Osteoblast (primary cell): Measurements from ENCODE around the gene PPP3CB. TPM values are rescaled to one million over a fixed set of nuclear protein-coding genes. Genes with fewer than 3 reads are reported as not detected.

Experiments
- DNase-seq: peaks from one replicate; pipeline ENCODE4 v3.0.0; 2011; ENCODE audit warnings: low spot score, mixed read lengths; ENCODE audit not compliant: insufficient read length; ENCODE audit errors: missing footprints
- H2AFZ ChIP-seq: 2 replicates; pipeline ENCODE4 v1.6.0; 2011; ENCODE audit warnings: mild to moderate bottlenecking, low read length
- H3K27ac ChIP-seq: 2 replicates; pipeline ENCODE4 v1.5.1; 2011; ENCODE audit warnings: mild to moderate bottlenecking, low read depth, low read length, moderate library complexity
- H3K27me3 ChIP-seq: 2 replicates; pipeline ENCODE4 v1.6.0; 2012; ENCODE audit warnings: mild to moderate bottlenecking, control low read depth, inconsistent platforms, low read length, moderate library complexity; ENCODE audit not compliant: insufficient read depth
- H3K36me3 ChIP-seq: 2 replicates; pipeline ENCODE4 v1.5.1; 2011; ENCODE audit warnings: mild to moderate bottlenecking, low read length, control low read depth, moderate library complexity; ENCODE audit not compliant: insufficient read depth
- H3K4me1 ChIP-seq: 2 replicates; pipeline ENCODE4 v1.5.1; 2011; ENCODE audit warnings: mild to moderate bottlenecking, low read length, control low read depth, moderate library complexity; ENCODE audit not compliant: insufficient read depth
- H3K4me2 ChIP-seq: 2 replicates; pipeline ENCODE4 v1.6.0; 2011; ENCODE audit warnings: mild to moderate bottlenecking, low read length; ENCODE audit not compliant: insufficient read depth
- H3K4me3 ChIP-seq: fragments of 200-600 bp; sonication (generic); 3 replicates; pipeline ENCODE4 v1.5.1; 2012; ENCODE audit warnings: mild to moderate bottlenecking, low read length, inconsistent platforms; ENCODE audit not compliant: insufficient read depth
- H3K79me2 ChIP-seq: 2 replicates; pipeline ENCODE4 v1.6.0; 2012; ENCODE audit warnings: mild to moderate bottlenecking, low read length, control low read depth, inconsistent platforms; ENCODE audit not compliant: insufficient read depth
- H3K9me3 ChIP-seq: 2 replicates; pipeline ENCODE4 v1.5.1; 2011; ENCODE audit warnings: low read depth, low read length, control low read depth
- H4K20me1 ChIP-seq: 2 replicates; pipeline ENCODE4 v1.6.0; 2012; ENCODE audit warnings: mild to moderate bottlenecking, low read length, control low read depth; ENCODE audit not compliant: insufficient read depth
- total RNA-seq: library from RNA; depleted of rRNA; stranded (reverse); fragments of >200 nt; gene quantifications from 2 replicates; pipeline ENCODE4 v1.2.3, GENCODE V29; 2012
- TF ChIP-seq, protein P1 (sequence below): IDR thresholded peaks from 2 replicates; pipeline ENCODE4 v1.5.1; 2011; ENCODE audit warnings: mild to moderate bottlenecking, low read depth, low read length, moderate library complexity; ENCODE audit errors: extremely low read depth

PPP3CB gene
- total RNA-seq, 1 donor, result 34.7 TPM

DNA sequence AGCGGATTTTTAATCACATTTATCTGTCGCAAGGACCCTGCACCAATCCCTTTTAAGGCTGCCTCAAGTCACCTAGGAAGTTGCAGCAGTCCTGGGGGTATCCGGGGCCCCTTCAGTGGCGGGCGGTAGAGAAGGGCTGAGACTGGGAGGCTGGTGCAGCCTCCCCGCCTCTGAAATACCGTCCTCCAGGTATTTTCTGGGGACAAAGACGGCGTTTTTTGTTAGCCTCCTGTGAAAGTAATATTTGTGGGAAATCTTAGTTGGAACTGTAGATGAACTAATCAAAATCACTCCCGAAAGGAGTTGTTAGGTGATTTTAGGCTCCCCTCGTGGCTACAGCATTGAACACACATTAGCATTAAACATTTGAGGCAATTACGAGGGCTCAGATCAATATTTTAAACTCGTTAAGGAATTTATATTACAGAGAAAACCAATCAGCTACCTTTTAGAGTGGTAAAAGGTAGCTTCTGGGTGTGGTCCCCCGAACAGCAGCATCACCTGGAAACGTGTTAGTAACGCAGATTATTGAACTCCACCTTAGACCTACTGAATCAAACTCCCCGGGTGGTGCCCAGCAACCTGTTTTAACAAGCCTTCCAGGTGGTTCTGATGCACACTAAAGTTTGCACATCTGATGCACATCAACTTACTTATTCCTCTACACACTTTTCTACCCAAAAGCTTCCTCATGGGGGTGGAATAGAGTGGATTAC is 81.4 kb downstream of the PPP3CB start:
- Histone ChIP-seq H3K79me2 (peaks cover 32% of the 10 kb centered on the region), H2AFZ (peak overlapping the region; percentile 60), H3K4me3 (peak overlapping the region; percentile 92), H4K20me1 (peaks cover 15% of the 10 kb centered on the region), H3K27me3 (no peaks in the 10 kb centered on the region), H3K27ac (no peak overlapping the region), H3K9me3 (no peaks in the 10 kb centered on the region), H3K36me3 (no peaks in the 10 kb centered on the region), H3K4me2 (peak overlapping the region; percentile 98), H3K4me1 (peaks cover 20% of the 10 kb centered on the region)
- TF ChIP-seq, protein P1, sequence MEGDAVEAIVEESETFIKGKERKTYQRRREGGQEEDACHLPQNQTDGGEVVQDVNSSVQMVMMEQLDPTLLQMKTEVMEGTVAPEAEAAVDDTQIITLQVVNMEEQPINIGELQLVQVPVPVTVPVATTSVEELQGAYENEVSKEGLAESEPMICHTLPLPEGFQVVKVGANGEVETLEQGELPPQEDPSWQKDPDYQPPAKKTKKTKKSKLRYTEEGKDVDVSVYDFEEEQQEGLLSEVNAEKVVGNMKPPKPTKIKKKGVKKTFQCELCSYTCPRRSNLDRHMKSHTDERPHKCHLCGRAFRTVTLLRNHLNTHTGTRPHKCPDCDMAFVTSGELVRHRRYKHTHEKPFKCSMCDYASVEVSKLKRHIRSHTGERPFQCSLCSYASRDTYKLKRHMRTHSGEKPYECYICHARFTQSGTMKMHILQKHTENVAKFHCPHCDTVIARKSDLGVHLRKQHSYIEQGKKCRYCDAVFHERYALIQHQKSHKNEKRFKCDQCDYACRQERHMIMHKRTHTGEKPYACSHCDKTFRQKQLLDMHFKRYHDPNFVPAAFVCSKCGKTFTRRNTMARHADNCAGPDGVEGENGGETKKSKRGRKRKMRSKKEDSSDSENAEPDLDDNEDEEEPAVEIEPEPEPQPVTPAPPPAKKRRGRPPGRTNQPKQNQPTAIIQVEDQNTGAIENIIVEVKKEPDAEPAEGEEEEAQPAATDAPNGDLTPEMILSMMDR, result no peak
- peak; percentile 37 for DNase-seq

DNA sequence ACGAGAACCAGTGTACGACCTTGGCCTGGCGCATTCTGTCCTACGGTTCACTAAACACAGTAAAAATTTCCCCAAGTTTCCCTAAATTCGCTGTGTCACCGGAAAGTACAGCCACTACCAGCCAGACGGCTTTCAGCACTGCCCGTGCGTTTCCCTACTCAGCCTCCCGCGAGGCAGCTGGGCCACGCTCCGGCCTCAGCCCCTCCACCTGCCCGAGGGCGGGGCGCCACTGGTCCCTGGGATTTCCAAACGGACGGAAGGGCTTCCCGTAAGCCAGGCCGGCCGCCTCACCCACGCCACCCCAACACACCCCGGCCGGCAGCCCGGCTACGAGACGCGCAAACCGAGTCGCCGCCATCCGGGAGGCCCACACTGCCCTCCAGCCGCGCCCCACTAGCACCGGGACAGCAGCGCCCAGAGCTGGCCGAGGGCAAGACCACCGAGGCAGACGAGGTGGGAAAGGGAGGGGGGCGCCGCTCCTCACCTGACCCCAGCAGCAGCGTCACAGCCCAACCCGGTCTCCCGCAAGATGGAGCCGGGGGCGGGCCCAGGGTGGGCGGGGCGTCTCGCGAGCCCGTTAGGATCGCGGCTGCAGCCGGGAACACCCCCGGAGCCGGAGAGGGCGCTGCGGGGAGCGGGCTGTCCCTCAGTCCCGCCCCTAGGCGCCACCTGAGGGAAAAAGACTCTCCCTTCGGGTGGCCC is 82.1 kb downstream of the PPP3CB start, which contains the start of gene ANXA7:
ANXA7 (minus strand) TSS at position 531 of the 702 bp plus-strand sequence. CDS start 13,202 bp downstream, outside the sequence.
- peak within 1 kb of the TSS; percentile 65 for H2AFZ ChIP-seq
- H3K36me3 ChIP-seq, result no peaks in the 10 kb centered on the region
- DNase-seq, result peak; percentile 97
- peaks cover 22% of the 10 kb centered on the region for H4K20me1 ChIP-seq
- no peaks in the 10 kb centered on the region for H3K9me3 ChIP-seq
- H3K79me2 ChIP-seq, result peaks cover 39% of the 10 kb centered on the region
- peaks cover 19% of the 10 kb centered on the region for H3K4me1 ChIP-seq
- TF ChIP-seq, protein P1, result no peak
- H3K4me2 ChIP-seq, result peak within 1 kb of the TSS; percentile 98
- H3K27me3 ChIP-seq, result no peaks in the 10 kb centered on the region
- H3K4me3 ChIP-seq, result peak within 1 kb of the TSS; percentile 92
- peak within 1 kb of the TSS; percentile 86 for H3K27ac ChIP-seq

DNA sequence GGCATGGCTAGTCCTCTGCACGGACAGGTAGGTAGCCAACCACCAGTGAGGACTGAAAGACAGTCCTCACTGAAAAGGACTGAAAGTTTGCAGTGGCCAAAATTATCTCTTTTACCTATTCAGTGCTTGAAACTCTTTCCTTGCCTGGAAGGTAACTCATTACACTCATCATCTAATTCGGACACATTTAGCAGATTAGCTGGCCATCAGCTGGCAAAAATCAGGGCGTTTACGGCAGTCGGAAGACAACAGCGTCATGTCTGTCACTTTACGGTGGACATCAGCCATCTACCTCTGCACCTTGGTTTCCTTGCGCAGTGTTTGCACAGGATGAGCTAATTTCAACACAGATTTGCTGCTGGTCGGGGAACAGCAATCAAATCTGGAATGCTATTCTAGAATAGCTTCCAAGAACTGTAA is 82.7 kb downstream of the PPP3CB start:
- Histone ChIP-seq H2AFZ (peak overlapping the region; percentile 65), H3K4me3 (peak overlapping the region; percentile 92), H4K20me1 (peaks cover 27% of the 10 kb centered on the region), H3K4me1 (peaks cover 21% of the 10 kb centered on the region), H3K27ac (peak overlapping the region; percentile 86), H3K9me3 (no peaks in the 10 kb centered on the region), H3K27me3 (no peaks in the 10 kb centered on the region), H3K4me2 (peak overlapping the region; percentile 98), H3K36me3 (no peaks in the 10 kb centered on the region), H3K79me2 (peaks cover 45% of the 10 kb centered on the region)
- TF ChIP-seq, protein P1, result no peak
- DNase-seq, result peak; percentile 58

DNA sequence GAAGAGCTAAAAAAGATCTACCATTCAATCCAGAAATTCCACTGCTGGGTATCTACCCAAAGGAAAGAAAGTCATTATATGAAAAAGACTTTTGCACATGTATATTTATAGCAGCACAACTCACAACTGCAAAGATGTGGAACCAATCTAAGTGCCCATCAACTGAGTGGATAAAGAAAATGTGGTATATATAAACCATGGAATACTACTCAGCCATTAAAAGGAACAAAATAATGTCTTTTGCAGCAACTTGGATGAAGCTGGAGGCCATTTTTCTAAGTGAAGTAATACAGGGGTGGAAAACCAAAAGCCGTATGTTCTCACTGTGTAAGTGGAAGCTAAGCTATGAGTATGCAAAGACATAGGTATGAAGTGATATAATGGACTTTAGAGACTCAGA is 84.9 kb downstream of the PPP3CB start:
- Histone ChIP-seq H3K79me2 (peaks cover 67% of the 10 kb centered on the region), H2AFZ (no peak overlapping the region), H3K27me3 (no peaks in the 10 kb centered on the region), H3K4me3 (no peak overlapping the region), H3K9me3 (no peaks in the 10 kb centered on the region), H3K4me1 (peaks cover 30% of the 10 kb centered on the region), H3K27ac (no peak overlapping the region), H4K20me1 (peaks cover 49% of the 10 kb centered on the region), H3K4me2 (no peak overlapping the region), H3K36me3 (no peaks in the 10 kb centered on the region)
- TF ChIP-seq, protein P1, result no peak
- DNase-seq, result no peak
